Breast epithelium (tissue), 4 donors: Measurements from ENCODE around the gene UMPS. TPM values are rescaled to one million over a fixed set of nuclear protein-coding genes. Genes with fewer than 3 reads are reported as not detected.

Experiments
- DNase-seq, 2 donors: peaks; one replicate each; pipeline ENCODE4 v3.0.0-alpha.2; 2019; ENCODE audit warnings: low spot score in 2 of 2
- H3K27ac ChIP-seq, 2 donors: fragments of 200-600 bp; sonication (generic) in 1 of 2; one replicate each; pipeline ENCODE4 v1.5.1; 2016 to 2019; ENCODE audit warnings: mild to moderate bottlenecking in 1 of 2
- H3K27me3 ChIP-seq, 2 donors: fragments of 200-600 bp; sonication (generic) in 1 of 2; one replicate each; pipeline versions ENCODE4 v1.5.1 to v1.6.0; 2017 to 2019; ENCODE audit warnings: control low read depth in 1 of 2, mild to moderate bottlenecking in 1 of 2
- H3K36me3 ChIP-seq: fragments of 200-600 bp; one replicate; pipeline ENCODE4 v1.5.1; 2019
- H3K4me1 ChIP-seq, 2 donors: fragments of 200-600 bp; sonication (generic); one replicate each; pipeline ENCODE4 v1.5.1; 2016 to 2019; ENCODE audit warnings: control low read depth in 1 of 2
- H3K4me3 ChIP-seq, 3 donors: fragments of 200-600 bp; sonication (generic); 1 replicate in 2 of 3; 2 replicates in 1 of 3; pipeline ENCODE4 v1.5.1; 2016 to 2019; ENCODE audit warnings: mild to moderate bottlenecking in 3 of 3, moderate library complexity in 2 of 3
- H3K9me3 ChIP-seq, 2 donors: fragments of 200-600 bp; sonication (generic) in 1 of 2; one replicate each; pipeline ENCODE4 v1.5.1; 2016 to 2019; ENCODE audit warnings: control low read depth in 1 of 2
- CTCF ChIP-seq, 3 donors: fragments of 450-650 bp; IDR thresholded peaks; one replicate each; pipeline ENCODE4 v1.5.1; 2016 to 2017; ENCODE audit warnings: antibody characterized with exemption in 3 of 3, mild to moderate bottlenecking in 3 of 3, moderate library complexity in 3 of 3
- POLR2A ChIP-seq: fragments of 450-650 bp; IDR thresholded peaks from one replicate; pipeline ENCODE4 v1.6.1; 2016; ENCODE audit warnings: antibody characterized with exemption, mild to moderate bottlenecking, moderate library complexity
- POLR2AphosphoS5 ChIP-seq, 3 donors: sonication (generic); formaldehyde crosslinking; IDR thresholded peaks; one replicate each; pipeline ENCODE4 v1.6.1; 2017; ENCODE audit warnings: antibody characterized with exemption in 3 of 3
- intact Hi-C: fragments of 100-400 bp; cut with DNase I; formaldehyde crosslinking; loops from one replicate; pipeline ENCODE4 v1.15.1; 2023; ENCODE audit warnings: low total_unique reads
- total RNA-seq, 3 donors: library from RNA; depleted of rRNA; stranded (reverse); fragments of >200 nt; gene quantifications; one replicate each; pipeline ENCODE4 v1.1.0, GENCODE V29; 2016

UMPS gene
- total RNA-seq, 3 donors from 2014 or later = 18.4 to 34.1 (median 28.0) TPM

DNA sequence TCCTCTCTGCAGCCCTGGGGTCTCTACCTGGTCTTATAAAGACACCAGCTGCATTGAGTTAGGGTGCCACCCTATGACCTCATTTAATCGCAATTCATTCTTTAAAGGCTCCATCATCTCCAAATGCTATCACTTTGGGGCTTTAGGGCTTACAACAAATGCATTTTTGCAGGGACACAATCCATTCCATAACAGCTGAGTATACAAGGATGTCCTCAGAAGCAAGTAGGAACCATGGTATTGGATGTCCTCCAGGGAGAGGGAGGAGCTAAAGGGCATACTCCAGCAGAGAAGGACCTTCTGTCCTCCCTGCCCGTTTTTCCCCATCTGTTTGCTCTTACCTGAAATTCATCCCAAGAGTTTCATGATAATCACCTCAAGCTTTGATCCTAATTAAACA is 30.3 kb downstream of the UMPS start:
- H3K4me3 ChIP-seq = no peak overlapping the region
- no peaks in the 10 kb centered on the region for H3K27me3 ChIP-seq
- H3K4me1 ChIP-seq = peaks cover 0 to 4% of the 10 kb centered on the region in 2 donors
- intact Hi-C loops = loop anchor here (5.0 kb wide), 2 partner anchors 142 to 677 kb away; no protein-coding TSS in a partner anchor
- H3K27ac ChIP-seq = no peak overlapping the region
- TF ChIP-seq POLR2A (no peak), POLR2AphosphoS5 (IDR thresholded peaks at IDR 0.05) (no peak), CTCF (IDR thresholded peaks at IDR 0.05) (no peak)
- no peaks in the 10 kb centered on the region for H3K36me3 ChIP-seq
- DNase-seq = no peak
- no peaks in the 10 kb centered on the region for H3K9me3 ChIP-seq

GRCh38 chr3:124761250-124761796 is 31.1 kb downstream of the UMPS start:
- no peaks in the 10 kb centered on the region for H3K9me3 ChIP-seq
- DNase-seq = peak; percentile 78 to 84
- intact Hi-C loops = loop anchor here (5.0 kb wide), 2 partner anchors 141 to 676 kb away; no protein-coding TSS in a partner anchor
- peak overlapping the region; percentile 34 to 52 for H3K27ac ChIP-seq
- no peak overlapping the region for H3K4me3 ChIP-seq
- H3K36me3 ChIP-seq = no peaks in the 10 kb centered on the region
- TF ChIP-seq POLR2A (no peak), CTCF (IDR thresholded peaks at IDR 0.05) (peak; percentile 96 to 98 (median 97)), POLR2AphosphoS5 (IDR thresholded peaks at IDR 0.05) (peak; percentile 56 to 82 (median 74))
- H3K27me3 ChIP-seq = no peaks in the 10 kb centered on the region
- H3K4me1 ChIP-seq = peaks cover 0 to 4% of the 10 kb centered on the region in 2 donors

DNA sequence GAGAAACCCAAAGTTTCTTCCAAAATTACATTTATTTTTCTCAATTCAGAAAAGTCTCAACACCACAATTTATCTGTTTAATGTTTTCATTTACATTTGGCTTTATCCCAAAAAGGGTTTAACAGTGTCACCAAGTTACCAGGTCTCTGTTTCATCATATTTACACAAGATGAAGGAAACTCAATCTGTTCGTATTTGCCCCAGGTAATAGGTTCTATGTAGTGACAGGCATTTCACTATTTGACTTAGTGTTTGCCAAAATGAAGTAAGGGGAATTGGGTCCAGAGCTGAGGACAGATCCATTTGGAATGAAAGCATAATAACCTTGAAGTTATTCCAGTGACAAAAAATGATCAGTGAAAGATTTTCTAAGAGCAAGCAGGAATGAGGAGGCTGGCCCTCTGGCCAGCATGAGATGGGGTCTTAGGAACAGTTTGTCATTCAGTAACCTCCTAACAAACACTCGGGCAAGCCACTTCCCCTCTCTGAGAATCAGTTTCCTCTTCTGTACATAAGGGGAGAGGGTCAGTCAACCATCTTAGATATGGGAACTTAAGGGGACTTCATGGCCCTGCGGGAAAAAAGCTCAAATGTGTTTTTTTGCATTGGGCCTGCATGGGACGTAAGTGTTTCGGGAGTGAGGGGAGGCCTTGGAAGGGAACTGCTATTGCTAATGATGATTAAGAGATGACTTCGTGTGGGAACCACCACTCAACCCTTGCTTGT is 31.8 kb downstream of the UMPS start:
- Histone ChIP-seq H3K27me3 (no peaks in the 10 kb centered on the region), H3K36me3 (no peaks in the 10 kb centered on the region), H3K27ac (peak overlapping the region in 1 of 2 donors; percentile 52), H3K9me3 (no peaks in the 10 kb centered on the region), H3K4me1 (peaks cover 0 to 4% of the 10 kb centered on the region in 2 donors), H3K4me3 (no peak overlapping the region)
- no peak for DNase-seq
- intact Hi-C loops = loop anchor here (5.0 kb wide), 2 partner anchors 140 to 675 kb away; no protein-coding TSS in a partner anchor
- no peak for TF ChIP-seq POLR2A
- TF ChIP-seq POLR2AphosphoS5 (IDR thresholded peaks at IDR 0.05) = no peak

DNA sequence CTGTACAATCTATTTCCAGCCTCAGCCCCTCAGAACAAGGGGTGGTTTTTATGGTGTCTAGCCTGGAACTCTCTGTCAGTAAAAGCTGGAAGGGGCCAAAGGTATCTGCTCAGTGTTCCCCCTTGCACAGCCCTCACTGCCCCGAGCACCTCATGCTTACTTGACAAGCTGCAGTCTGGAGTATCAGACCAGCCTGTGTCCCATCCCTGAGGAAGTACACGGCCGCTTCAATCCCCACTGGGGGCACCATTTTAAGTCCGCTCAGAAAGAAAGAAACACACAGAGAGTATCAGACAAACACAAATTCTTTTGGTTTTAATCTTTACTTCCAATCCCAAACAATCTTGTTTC is 32.4 kb downstream of the UMPS start:
- Histone ChIP-seq H3K4me3 (no peak overlapping the region), H3K36me3 (no peaks in the 10 kb centered on the region), H3K4me1 (peaks cover 0 to 4% of the 10 kb centered on the region in 2 donors), H3K27me3 (no peaks in the 10 kb centered on the region), H3K27ac (no peak overlapping the region), H3K9me3 (no peaks in the 10 kb centered on the region)
- intact Hi-C loops = loop anchor here (5.0 kb wide), 2 partner anchors 140 to 675 kb away; no protein-coding TSS in a partner anchor
- TF ChIP-seq CTCF (IDR thresholded peaks at IDR 0.05) = no peak
- TF ChIP-seq POLR2A = no peak
- no peak for TF ChIP-seq POLR2AphosphoS5 (IDR thresholded peaks at IDR 0.05)
- no peak for DNase-seq

- H3K4me3 ChIP-seq = no peak overlapping the region
- TF ChIP-seq POLR2A (no peak), CTCF (IDR thresholded peaks at IDR 0.05) (no peak), POLR2AphosphoS5 (IDR thresholded peaks at IDR 0.05) (no peak)
- intact Hi-C loops = loop anchor here (5.0 kb wide), 2 partner anchors 139 to 674 kb away; no protein-coding TSS in a partner anchor
- DNase-seq = no peak
- H3K36me3 ChIP-seq = no peaks in the 10 kb centered on the region
- H3K27me3 ChIP-seq = no peaks in the 10 kb centered on the region
- no peaks in the 10 kb centered on the region for H3K9me3 ChIP-seq
- no peak overlapping the region for H3K27ac ChIP-seq
- H3K4me1 ChIP-seq = peaks cover 0 to 4% of the 10 kb centered on the region in 2 donors
Observed at GRCh38 chr3:124763206-124763605, 33.0 kb downstream of the UMPS start.
